Trophoblast cell (in vitro differentiated cells and primary cell): ENCODE measurements around the gene GSTT2B.
"Not testable (repeated sequence)": the region's sequence is repeated elsewhere in the genome, so short reads cannot be mapped to it uniquely, and the experiment has no call there.

Source experiments
- DNase-seq, 2 donors: peaks; one replicate each; pipeline ENCODE4 v3.0.0-alpha.2; 2016
- H2AFZ ChIP-seq: 2 replicates; pipeline ENCODE4 v1.6.1; 2013; ENCODE audit warnings: low read length, moderate library complexity, mild to moderate bottlenecking; ENCODE audit not compliant: insufficient read depth, poor library complexity
- H2AK5ac ChIP-seq: 2 replicates; pipeline ENCODE4 v1.6.1; 2013; ENCODE audit warnings: mild to moderate bottlenecking, low read length
- H2BK120ac ChIP-seq: 2 replicates; pipeline ENCODE4 v1.6.1; 2013; ENCODE audit warnings: low read length, mild to moderate bottlenecking, moderate library complexity; ENCODE audit not compliant: insufficient read depth, poor library complexity
- H2BK12ac ChIP-seq: 2 replicates; pipeline ENCODE4 v1.6.1; 2013; ENCODE audit warnings: mild to moderate bottlenecking, low read length, moderate library complexity
- H2BK5ac ChIP-seq: 2 replicates; pipeline ENCODE4 v1.6.1; 2013; ENCODE audit warnings: low read length, low read depth, moderate library complexity, mild to moderate bottlenecking; ENCODE audit not compliant: poor library complexity
- H3K14ac ChIP-seq: 2 replicates; pipeline ENCODE4 v1.6.1; 2013; ENCODE audit warnings: mild to moderate bottlenecking, low read length
- H3K18ac ChIP-seq: 2 replicates; pipeline ENCODE4 v1.6.1; 2013; ENCODE audit warnings: mild to moderate bottlenecking, low read length
- H3K23ac ChIP-seq: 2 replicates; pipeline ENCODE4 v1.6.1; 2013; ENCODE audit warnings: low read length
- H3K27ac ChIP-seq: 2 replicates; pipeline ENCODE4 v1.5.1; 2013; ENCODE audit warnings: low read depth, mild to moderate bottlenecking, inconsistent platforms, low read length, moderate library complexity
- H3K27me3 ChIP-seq: 2 replicates; pipeline ENCODE4 v1.6.1; 2013; ENCODE audit warnings: inconsistent platforms, mild to moderate bottlenecking, low read length, moderate library complexity; ENCODE audit not compliant: insufficient read depth
- H3K36me3 ChIP-seq, 2 experiments: 1 replicate in 1 of 2; 2 replicates in 1 of 2; pipeline ENCODE4 v1.6.1; 2013; ENCODE audit warnings: low read length in 2 of 2, mild to moderate bottlenecking in 2 of 2, moderate library complexity in 1 of 2; ENCODE audit not compliant: insufficient read depth in 2 of 2, control insufficient read depth in 1 of 2
- H3K4ac ChIP-seq: 2 replicates; pipeline ENCODE4 v1.6.1; 2013; ENCODE audit warnings: low read depth, mild to moderate bottlenecking, low read length, moderate library complexity
- H3K4me1 ChIP-seq, 2 experiments: 1 replicate in 1 of 2; 2 replicates in 1 of 2; pipeline ENCODE4 v1.6.1; 2013; ENCODE audit warnings: low read length in 2 of 2, mild to moderate bottlenecking in 2 of 2, moderate library complexity in 1 of 2; ENCODE audit not compliant: insufficient read depth in 2 of 2, control insufficient read depth in 1 of 2
- H3K4me2 ChIP-seq: 2 replicates; pipeline ENCODE4 v1.6.1; 2013; ENCODE audit warnings: inconsistent platforms, mild to moderate bottlenecking, low read length, moderate library complexity
- H3K4me3 ChIP-seq: 2 replicates; pipeline ENCODE4 v1.5.1; 2013; ENCODE audit warnings: mild to moderate bottlenecking, low read depth, low read length, inconsistent platforms
- H3K79me1 ChIP-seq: one replicate; pipeline ENCODE4 v1.6.1; 2013; ENCODE audit warnings: low read length
- H3K79me2 ChIP-seq: 2 replicates; pipeline ENCODE4 v1.6.1; 2013; ENCODE audit warnings: low read length, mild to moderate bottlenecking; ENCODE audit not compliant: control insufficient read depth, insufficient read depth, poor library complexity
- H3K9ac ChIP-seq: 2 replicates; pipeline ENCODE4 v1.6.1; 2013; ENCODE audit warnings: mild to moderate bottlenecking, low read length
- H3K9me3 ChIP-seq: 2 replicates; pipeline ENCODE4 v1.6.1; 2013; ENCODE audit warnings: low read depth, mild to moderate bottlenecking, control low read depth, inconsistent platforms, low read length; ENCODE audit not compliant: insufficient read depth
- H4K12ac ChIP-seq: 2 replicates; pipeline ENCODE4 v1.6.1; 2013; ENCODE audit warnings: low read depth, mild to moderate bottlenecking, low read length, moderate library complexity
- H4K8ac ChIP-seq: 2 replicates; pipeline ENCODE4 v1.6.1; 2013; ENCODE audit warnings: low read depth, mild to moderate bottlenecking, low read length, moderate library complexity
- H4K91ac ChIP-seq: one replicate; pipeline ENCODE4 v1.6.1; 2013; ENCODE audit warnings: low read depth, mild to moderate bottlenecking, low read length, moderate library complexity
- WGBS: extraction: QIAGEN DNeasy Blood & Tissue Kit; methylation state at CpG from one replicate; pipeline ENCODE4 v1.1.7; 2013; ENCODE audit warnings: missing lambda C conversion rate; ENCODE audit not compliant: insufficient read length, insufficient coverage; ENCODE audit errors: extremely low coverage; 5-methylcytosine and 5-hydroxymethylcytosine counted together

GSTT2B gene

DNA sequence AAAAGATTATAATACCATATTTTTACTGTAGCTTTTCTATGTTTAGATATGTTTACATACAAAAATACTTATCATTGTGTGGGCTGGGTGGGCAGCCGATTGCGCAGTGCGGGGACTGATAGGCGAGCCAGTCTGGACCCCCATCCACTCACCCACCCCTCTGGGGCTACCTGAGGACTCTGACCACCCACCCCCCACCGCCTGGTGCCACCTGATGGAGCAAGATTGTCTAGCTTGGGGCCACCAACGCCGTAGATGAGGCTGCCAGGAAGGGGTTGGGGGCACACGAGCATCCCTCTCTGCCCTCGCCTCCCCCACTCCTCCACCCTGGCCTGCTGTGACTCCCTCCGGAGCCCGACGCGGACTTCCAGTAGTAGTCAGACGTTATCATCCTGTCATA is 34.4 kb downstream of the GSTT2B start:
- H4K12ac ChIP-seq: no peak overlapping the region
- WGBS: no CpG with 5 or more reads among the region's 14 CpGs

DNA sequence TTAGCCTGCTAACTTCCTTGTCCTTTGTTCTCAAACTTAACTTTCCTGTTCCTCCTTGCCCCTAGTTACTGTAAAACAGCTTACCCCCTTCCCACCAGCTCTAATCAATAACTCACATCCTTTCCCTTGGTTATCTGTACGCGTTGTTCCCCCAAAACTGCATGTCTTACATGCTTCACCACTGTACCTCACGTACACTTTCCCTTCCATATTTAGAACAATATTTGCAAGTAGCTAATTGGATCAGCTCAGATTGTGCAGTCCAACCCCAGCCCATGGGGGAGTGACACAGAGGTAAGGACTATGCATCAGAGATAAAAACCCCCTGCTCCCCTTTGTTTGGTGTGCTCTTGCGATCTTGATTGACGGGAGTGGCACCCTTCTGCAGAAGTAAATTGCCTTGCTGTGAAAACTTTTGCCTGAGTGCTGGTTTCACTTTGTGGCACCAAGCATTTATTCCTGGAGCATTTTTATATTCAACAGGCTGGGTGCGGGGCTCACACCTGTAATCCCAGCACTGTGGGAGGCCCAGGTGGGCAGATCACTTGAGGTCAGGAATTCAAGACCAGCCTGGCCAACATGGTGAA is 35.9 kb downstream of the GSTT2B start:
- Histone ChIP-seq H3K27ac (no peak overlapping the region), H3K79me2 (no peaks in the 10 kb centered on the region), H2AFZ (no peak overlapping the region), H2BK120ac (no peak overlapping the region), H3K23ac (no peak overlapping the region), H3K18ac (no peak overlapping the region), H4K8ac (no peak overlapping the region), H3K36me3 (peaks cover 4 to 12% of the 10 kb centered on the region in 2 experiments), H4K12ac (no peak overlapping the region), H3K9me3 (peaks cover 8% of the 10 kb centered on the region), H4K91ac (no peak overlapping the region), H3K4me1 (peaks cover 4 to 9% of the 10 kb centered on the region in 2 experiments), H2BK5ac (no peak overlapping the region), H3K4ac (no peak overlapping the region), H3K9ac (no peak overlapping the region), H2AK5ac (no peak overlapping the region), H3K27me3 (no peaks in the 10 kb centered on the region), H3K79me1 (peaks cover 1% of the 10 kb centered on the region), H3K14ac (no peak overlapping the region), H3K4me2 (no peak overlapping the region), H2BK12ac (no peak overlapping the region), H3K4me3 (no peak overlapping the region)
- no CpG with 5 or more reads among the region's 6 CpGs for WGBS
- DNase-seq: peak in 1 of 2 donors; percentile 0

More for the DNA sequence above, 34.4 kb downstream of the GSTT2B start:
- no peak for DNase-seq
- H3K4ac ChIP-seq: no peak overlapping the region
- peaks cover 8% of the 10 kb centered on the region for H3K9me3 ChIP-seq
- peaks cover 4 to 12% of the 10 kb centered on the region in 2 experiments for H3K36me3 ChIP-seq
- H3K27me3 ChIP-seq: no peaks in the 10 kb centered on the region
- no peak overlapping the region for H3K14ac ChIP-seq
- H3K9ac ChIP-seq: no peak overlapping the region
- H3K4me2 ChIP-seq: no peak overlapping the region
- no peak overlapping the region for H4K8ac ChIP-seq
- H3K4me1 ChIP-seq: peaks cover 4 to 6% of the 10 kb centered on the region in 2 experiments
- no peak overlapping the region for H3K4me3 ChIP-seq
- H3K18ac ChIP-seq: no peak overlapping the region
- no peak overlapping the region for H2BK120ac ChIP-seq
- H2BK12ac ChIP-seq: no peak overlapping the region
- no peak overlapping the region for H2AFZ ChIP-seq
- H3K27ac ChIP-seq: no peak overlapping the region
- no peaks in the 10 kb centered on the region for H3K79me2 ChIP-seq
- peaks cover 1% of the 10 kb centered on the region for H3K79me1 ChIP-seq
- H2BK5ac ChIP-seq: no peak overlapping the region
- no peak overlapping the region for H4K91ac ChIP-seq
- no peak overlapping the region for H3K23ac ChIP-seq
- no peak overlapping the region for H2AK5ac ChIP-seq

DNA sequence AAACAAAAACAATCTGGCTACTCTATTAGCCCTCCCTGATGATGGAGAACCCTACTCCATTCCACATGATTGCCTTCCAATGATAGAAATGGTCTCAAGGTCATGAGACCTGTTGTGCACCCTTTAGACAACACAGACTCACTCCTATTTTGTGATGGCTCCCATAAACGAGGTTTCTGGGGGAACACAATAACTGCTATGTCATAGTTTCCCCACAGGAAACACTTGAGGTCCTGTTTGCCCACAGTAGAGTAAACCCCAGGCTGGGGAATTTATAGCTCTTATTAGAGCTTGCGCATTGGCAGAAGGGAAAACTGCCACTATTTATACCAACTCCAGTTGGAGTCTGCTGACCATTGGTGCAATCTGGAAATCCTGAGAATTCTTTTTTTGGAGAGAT is 38.1 kb downstream of the GSTT2B start:
- Histone ChIP-seq H3K18ac (no peak overlapping the region), H3K14ac (no peak overlapping the region), H3K4me1 (peaks cover 0 to 9% of the 10 kb centered on the region in 2 experiments), H3K27me3 (no peaks in the 10 kb centered on the region), H3K36me3 (peaks cover 4 to 12% of the 10 kb centered on the region in 2 experiments), H4K12ac (no peak overlapping the region), H2BK120ac (no peak overlapping the region), H3K27ac (no peak overlapping the region), H4K91ac (no peak overlapping the region), H2BK5ac (peak overlapping the region; percentile 28), H2AK5ac (no peak overlapping the region), H4K8ac (no peak overlapping the region), H3K79me1 (peaks cover 5% of the 10 kb centered on the region), H3K9me3 (peaks cover 8% of the 10 kb centered on the region), H2AFZ (no peak overlapping the region), H3K79me2 (peaks cover 2% of the 10 kb centered on the region), H3K9ac (no peak overlapping the region), H3K23ac (no peak overlapping the region), H3K4me2 (no peak overlapping the region), H2BK12ac (no peak overlapping the region), H3K4ac (no peak overlapping the region), H3K4me3 (no peak overlapping the region)
- no peak for DNase-seq
- WGBS: no CpG with 5 or more reads among the region's 2 CpGs

DNA sequence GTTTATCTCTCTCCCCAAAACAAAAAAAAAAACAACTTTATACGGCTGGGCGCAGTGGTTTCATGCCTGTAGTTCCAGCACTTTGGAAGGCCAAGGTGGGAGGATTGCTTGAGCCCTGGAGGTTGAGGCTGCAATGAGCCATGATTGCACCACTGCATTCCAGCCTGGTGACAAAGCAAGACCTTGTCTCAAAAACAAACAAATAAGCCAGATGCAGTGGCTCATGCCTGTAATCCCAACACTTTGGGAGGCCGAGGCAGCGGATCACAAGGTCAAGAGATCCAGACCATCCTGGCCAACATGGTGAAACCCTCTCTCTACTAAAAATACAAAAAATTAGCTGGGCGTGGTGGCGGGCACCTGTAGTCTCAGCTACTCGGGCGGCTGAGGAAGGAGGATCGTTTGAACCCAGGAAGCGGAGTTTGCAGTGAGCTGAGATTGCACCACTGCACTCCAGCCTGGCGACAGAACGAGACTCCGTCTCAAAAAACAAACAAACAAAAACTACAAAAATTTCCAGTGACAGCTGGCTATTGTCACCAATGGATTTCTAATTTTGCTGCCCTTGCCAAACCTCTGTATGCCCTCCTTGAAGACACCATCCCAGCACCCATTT is 39.3 kb downstream of the GSTT2B start:
- H3K27me3 ChIP-seq, H2AFZ ChIP-seq, H3K18ac ChIP-seq, H4K12ac ChIP-seq, H2BK5ac ChIP-seq, H4K8ac ChIP-seq, H3K79me1 ChIP-seq, H3K4ac ChIP-seq, H3K4me1 ChIP-seq, H2AK5ac ChIP-seq, H3K9me3 ChIP-seq, H2BK120ac ChIP-seq, H3K14ac ChIP-seq, H2BK12ac ChIP-seq, H3K23ac ChIP-seq, H3K4me3 ChIP-seq, H3K4me2 ChIP-seq, H3K79me2 ChIP-seq, H4K91ac ChIP-seq, H3K9ac ChIP-seq: not testable (repeated sequence)
- Histone ChIP-seq H3K27ac (peak overlapping the region; percentile 30), H3K36me3 (peaks cover 4 to 12% of the 10 kb centered on the region in 2 experiments)
- peak; percentile 78 to 90 for DNase-seq
- WGBS: no CpG with 5 or more reads among the region's 13 CpGs
